GM20431 (cell line): ENCODE results near the gene C2orf42.

ENCODE experiments used
- in situ Hi-C: fragments of 300-500 bp; cut with MseI, MboI; formaldehyde crosslinking; loops from one replicate; pipeline ENCODE4 v1.15.0; 2020; ENCODE audit warnings: low sequenced_read_pairs; ENCODE audit not compliant: unreplicated experiment

The C2orf42 gene

GRCh38 chr2:70133491-70134322 is 57.1 kb downstream of the C2orf42 start:
- in situ Hi-C loops: loop anchor here (10.0 kb wide), 1 partner anchor 49 kb away; the partner anchor contains the start of gene PCBP1

GRCh38 chr2:70133127-70133452 is 57.7 kb downstream of the C2orf42 start:
- in situ Hi-C loops: loop anchor here (10.0 kb wide), 1 partner anchor 48 kb away; the partner anchor contains the start of gene PCBP1

GRCh38 chr2:70132244-70133126 is 58.3 kb downstream of the C2orf42 start:
- in situ Hi-C loops: loop anchor here (10.0 kb wide), 1 partner anchor 48 kb away; the partner anchor contains the start of gene PCBP1

- in situ Hi-C loops: loop anchor here (10.0 kb wide), 1 partner anchor 47 kb away; the partner anchor contains the start of gene PCBP1
Observed at GRCh38 chr2:70131344-70132143, 59.3 kb downstream of the C2orf42 start.

GRCh38 chr2:70128005-70128404 is 62.8 kb downstream of the C2orf42 start:
- in situ Hi-C loops: no loop called here

- in situ Hi-C loops: no loop called here
Observed at GRCh38 chr2:70126413-70126812, 64.4 kb downstream of the C2orf42 start.

GRCh38 chr2:70125498-70125898 is 65.3 kb downstream of the C2orf42 start:
- in situ Hi-C loops: no loop called here

- in situ Hi-C loops: no loop called here
Observed at GRCh38 chr2:70124983-70125480, 65.8 kb downstream of the C2orf42 start.

- in situ Hi-C loops: no loop called here
Observed at GRCh38 chr2:70123829-70124116, 67.0 kb downstream of the C2orf42 start.

GRCh38 chr2:70123051-70123828 is 67.6 kb downstream of the C2orf42 start:
- in situ Hi-C loops: no loop called here

GRCh38 chr2:70122470-70122869 is 68.3 kb downstream of the C2orf42 start:
- in situ Hi-C loops: no loop called here

- in situ Hi-C loops: no loop called here
Observed at GRCh38 chr2:70121627-70122372, 69.0 kb downstream of the C2orf42 start.

- in situ Hi-C loops: no loop called here
Observed at GRCh38 chr2:70118798-70119454, 71.9 kb downstream of the C2orf42 start.

- in situ Hi-C loops: no loop called here
Observed at GRCh38 chr2:70116936-70117552, 73.8 kb downstream of the C2orf42 start.

- in situ Hi-C loops: no loop called here
Observed at GRCh38 chr2:70115646-70116442, 75.0 kb downstream of the C2orf42 start.

GRCh38 chr2:70113359-70114070 is 77.3 kb downstream of the C2orf42 start:
- in situ Hi-C loops: no loop called here
